ENCODE data around the gene CXorf38.
"Not testable (repeated sequence)": the region's sequence is repeated elsewhere in the genome, so short reads cannot be mapped to it uniquely, and the experiment has no call there.

CXorf38 gene

DNA sequence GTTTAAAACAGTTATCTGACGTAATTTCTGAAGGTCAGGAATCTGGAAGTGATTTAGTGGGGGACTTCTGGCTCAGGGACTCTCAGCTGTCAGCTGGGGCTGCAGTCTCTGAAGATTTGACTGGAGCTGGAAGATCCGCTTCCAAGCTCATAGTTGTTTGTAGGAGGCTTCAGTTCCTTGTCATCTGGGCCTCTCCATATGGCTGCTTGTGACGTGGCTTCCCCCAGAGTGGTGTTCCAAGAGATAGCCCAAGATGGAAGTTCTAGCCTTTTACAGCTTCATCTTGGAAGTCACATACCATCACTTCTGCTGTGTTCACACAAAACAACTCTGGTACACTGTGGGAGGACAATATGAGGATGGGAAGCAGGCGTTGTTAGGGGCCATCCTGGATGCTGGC lies 22.1 kb downstream of the CXorf38 start:
- no peak for DNase-seq

DNA sequence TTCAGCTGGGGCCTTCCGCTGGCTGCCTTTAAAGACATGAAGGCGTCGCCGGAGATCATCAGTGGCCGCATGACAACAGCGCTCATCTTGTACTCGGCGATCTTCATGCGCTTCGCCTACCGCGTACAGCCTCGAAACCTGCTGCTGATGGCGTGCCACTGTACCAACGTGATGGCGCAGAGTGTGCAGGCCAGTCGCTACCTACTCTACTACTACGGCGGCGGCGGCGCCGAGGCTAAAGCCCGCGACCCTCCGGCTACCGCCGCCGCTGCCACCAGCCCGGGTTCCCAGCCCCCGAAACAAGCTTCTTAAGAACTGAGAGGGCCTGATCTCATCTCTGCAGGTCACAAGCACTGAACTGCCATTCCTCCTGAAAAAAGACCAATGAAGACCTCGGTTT lies 23.7 kb downstream of the CXorf38 start:
- no peak for DNase-seq

DNA sequence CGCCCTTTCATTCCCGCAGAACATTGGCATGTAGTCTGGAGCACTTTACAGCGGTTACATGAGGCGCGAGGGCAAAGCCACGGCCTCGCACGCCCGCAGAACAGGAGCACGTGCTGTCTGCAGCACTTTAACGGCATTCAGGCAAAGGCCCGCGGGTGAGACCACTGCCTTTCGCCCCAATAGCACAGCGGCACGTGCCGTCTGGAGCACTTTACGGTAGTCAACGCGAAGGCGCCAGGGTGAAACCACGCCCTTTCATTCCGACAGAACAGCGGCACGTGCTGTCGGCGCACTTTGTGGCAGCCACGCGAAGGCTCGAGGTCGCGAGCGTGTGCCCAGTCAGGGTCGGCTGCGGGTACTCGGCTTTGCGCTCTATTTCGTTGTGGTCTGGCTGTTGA lies 24.2 kb downstream of the CXorf38 start, which contains the start of gene MPC1L:
Gene MPC1L, plus strand, starts transcription at position 290 of the 398 bp plus-strand sequence. CDS start 138 bp downstream, outside the sequence.
- no peak for DNase-seq

DNA sequence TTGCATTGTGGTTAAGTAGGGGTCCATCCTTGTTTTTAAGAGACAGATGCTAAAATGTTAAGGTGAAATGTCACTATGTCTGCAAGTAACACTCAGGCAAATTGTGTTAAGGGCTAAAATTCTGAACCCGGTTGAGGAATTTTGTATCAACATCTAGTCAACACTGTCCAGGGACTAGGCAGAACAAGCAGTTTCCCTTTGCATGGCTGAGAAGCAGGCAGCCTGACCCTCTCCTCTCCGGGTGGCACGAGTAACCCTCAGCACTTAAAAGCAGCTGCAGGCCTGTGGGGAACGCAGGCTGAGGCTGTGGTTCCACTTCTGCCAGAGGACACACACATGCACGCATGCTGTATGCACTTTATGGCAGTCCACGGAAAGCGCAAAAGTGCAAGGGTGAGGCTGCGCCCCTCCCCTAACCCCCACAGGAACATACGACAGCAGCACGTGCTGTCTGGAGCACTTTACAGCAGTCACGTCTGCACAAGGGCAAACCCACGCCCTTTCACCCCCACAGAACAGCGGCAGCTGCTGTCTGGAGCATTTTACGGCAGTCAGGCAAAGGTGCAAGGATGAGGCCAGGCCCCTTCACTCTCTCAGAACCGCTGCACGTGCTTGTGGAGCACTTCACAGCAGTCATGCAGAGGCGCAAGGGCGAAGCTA lies 24.8 kb downstream of the CXorf38 start:
- no peak for DNase-seq

DNA sequence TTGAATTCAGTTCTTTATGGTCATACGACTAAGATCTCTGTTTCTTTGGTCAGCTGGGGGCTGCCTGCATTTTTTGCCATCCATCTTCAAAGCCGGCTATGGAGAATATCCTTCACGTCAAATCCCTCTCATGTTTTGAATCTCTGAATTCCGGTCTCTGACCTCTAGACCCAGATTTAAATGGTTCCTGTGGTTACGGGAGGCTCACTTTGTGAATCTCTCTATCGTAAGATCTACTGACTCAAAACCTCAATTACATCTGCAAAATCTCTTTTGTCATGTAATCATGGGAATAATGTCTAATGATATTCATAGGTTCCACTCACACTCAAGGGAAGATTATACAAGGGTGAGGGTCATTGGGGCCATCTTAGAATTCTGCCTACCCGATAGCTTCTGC lies 29.8 kb downstream of the CXorf38 start:
- no peak for DNase-seq

DNA sequence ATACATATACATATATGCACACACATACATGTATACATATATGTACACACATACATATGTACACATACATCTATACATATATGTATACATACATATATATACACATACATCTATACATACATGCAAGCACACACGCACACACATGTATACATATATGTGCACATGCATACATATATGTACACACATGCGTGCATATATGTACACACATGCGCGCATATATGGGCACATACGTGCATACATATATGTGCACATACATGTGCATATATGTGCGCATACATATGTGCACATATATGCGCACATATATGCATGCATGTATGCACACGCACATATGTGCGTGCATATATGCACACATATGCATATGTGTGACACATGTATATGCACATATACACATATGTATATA lies 31.4 kb downstream of the CXorf38 start:
- DNase-seq: no peak

DNA sequence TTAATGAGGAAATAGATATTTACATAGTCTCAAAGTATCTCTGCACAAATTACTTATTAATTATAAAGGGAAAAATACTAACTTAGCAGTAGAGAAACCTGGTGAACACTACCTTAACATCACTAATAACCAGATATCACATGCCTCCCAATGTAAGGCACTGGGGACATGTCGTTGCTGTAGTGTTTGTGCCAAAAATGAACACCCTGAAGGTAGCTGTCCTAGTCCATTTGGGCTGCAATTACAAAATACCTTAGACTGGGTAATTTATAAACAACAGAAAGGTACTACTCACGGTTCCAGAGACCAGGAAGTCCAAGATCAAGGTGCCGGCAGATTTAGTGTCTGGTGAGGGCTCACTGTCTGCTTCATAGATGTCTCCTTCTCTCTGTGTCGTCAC lies 34.9 kb downstream of the CXorf38 start:
- DNase-seq: no peak

DNA sequence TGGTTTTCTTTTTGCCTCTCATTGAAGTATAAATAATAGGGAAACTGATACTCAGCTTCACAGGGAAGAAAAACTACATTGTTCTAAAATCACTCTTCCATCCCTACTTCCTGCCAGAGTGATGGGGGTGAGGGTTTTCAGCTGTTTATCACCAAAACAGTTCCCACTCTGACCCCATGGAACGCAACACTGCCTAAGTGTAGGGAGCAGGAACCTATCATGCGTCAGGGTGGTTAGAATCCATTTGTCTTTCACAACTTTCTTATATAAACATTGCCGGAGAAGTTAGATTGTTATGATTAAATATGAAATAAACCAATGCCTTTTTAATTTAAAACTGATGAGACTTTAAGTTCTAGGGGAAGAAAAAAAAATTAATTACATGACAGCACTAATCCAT lies 40.0 kb downstream of the CXorf38 start:
- no peak for DNase-seq

DNA sequence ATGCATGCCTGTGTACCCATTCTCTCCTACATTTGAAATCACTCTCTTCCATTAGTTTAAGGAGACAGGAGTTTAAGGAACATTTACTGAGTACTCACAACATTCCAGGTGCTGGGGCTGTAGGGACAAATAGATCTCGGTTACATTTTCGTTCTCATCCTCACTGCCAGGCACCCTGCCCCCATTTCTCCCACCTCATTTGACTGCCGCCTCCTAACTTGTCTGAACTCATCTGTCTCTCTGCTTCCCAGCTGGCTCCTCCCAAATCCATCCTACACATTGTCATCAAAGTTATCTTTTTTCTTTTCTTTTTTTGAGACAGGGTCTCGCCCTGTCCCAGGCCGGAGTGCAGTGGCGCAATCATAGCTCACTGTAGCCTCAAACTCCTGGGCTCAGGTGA lies 43.9 kb downstream of the CXorf38 start:
- no peak for DNase-seq

DNA sequence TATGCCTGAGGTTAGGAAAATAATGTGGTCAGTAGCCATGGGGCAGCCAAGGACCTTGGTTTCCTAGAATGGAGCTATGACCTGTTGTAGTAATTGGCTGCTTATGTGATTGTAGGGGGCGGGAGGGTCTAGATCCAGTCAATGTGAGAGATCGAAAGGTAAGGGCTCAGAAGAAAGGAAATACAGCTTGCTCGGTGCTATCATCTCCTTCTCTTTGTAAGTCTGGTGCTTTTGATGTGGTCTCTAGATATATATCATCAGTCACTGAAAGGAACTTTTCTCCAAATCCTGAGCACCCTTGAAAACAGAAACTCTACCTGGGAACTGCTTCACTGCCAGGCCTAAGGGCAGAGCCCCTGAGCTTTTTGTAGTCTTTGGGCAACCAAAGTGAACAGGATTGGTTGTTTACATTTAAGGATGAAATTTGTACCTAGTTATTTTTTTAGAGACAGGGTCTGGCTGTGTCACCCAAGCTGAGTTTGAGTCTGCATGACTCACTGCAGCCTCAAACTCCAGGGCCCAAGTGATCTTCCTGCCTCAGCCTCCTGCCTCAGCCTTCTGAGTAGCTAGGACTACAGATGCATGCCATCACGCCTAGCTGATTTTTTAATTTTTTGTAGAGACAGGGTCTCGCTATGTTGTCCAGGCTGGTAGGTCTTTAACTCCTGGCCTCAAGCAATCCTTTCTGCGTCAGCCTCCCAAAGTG lies 57.6 kb downstream of the CXorf38 start:
- not testable (repeated sequence) for DNase-seq

DNA sequence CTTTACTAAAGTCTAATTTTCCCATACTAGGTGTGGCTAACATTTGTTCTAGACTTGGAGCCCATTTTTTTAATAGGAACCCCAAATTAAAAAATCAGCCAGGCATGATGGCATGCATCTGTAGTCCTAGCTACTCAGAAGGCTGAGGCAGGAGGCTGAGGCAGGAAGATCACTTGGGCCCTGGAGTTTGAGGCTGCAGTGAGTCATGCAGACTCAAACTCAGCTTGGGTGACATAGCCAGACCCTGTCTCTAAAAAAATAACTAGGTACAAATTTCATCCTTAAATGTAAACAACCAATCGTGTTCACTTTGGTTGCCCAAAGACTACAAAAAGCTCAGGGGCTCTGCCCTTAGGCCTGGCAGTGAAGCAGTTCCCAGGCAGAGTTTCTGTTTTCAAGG lies 59.7 kb downstream of the CXorf38 start:
- DNase-seq: not testable (repeated sequence)

DNA sequence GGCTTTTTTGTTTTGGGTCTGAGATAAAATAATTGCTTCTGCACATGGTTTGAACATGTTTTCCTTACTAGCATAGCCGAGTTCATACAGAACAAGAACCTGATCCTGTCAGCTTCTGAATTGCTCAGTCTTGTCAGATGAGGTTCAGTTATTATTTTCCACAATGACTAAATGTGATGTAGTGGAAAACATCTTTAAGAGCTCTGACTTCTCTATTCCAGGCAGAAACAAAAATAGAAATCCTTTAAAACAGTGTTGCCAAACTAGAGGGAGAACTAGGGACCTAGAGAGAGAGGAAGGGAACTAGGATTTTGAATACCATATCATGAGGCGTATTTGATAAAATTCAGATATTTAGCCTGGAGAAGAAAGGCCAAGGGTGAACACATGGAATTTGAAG lies 64.5 kb downstream of the CXorf38 start:
- no peak for DNase-seq

DNA sequence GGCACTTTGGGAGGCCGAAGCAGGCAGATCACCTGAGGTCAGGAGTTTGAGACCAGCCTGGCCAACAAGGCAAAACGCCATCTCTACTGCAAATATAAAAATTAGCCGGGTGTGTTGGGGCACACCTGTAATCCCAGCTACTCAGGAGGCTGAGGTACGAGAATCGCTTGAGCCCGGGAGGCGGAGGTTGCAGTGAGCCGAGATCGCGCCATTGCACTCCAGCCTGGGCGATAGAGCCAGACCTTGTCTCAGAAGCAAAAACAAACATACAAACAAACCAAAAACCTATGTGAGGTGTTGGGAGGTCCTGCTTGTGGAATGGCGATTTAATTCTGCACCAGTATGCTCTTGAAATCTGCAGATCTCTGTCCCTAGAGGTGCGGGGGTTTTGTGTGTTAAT lies 65.2 kb downstream of the CXorf38 start:
- DNase-seq: not testable (repeated sequence)

DNA sequence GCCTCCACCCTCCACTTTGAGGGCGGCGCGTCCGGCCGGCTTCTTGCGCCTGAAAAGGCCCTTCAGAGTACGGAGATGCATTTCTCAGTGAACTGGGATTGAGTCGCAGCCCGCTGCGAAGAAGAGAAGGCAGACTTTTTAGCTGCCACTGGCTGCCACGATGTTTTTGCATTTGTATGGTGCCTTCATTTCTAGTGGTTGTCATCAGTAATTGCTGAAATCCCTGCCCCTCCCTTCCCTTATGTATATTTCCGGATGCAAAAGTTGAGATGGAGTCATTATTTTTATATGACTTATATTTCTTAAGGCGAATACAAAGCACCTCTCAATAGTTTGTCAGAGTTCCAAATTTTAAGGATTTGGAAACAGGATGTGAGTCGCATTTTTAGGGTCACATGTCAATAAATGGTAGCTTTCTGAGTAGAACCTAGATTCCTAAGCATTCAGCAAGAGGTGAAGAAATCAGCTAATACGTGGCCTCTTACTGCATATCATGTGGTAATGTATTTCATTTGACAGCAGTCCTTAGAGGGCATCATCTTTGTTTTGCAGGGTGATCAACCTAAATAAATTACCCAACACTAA lies 65.9 kb downstream of the CXorf38 start:
- DNase-seq: no peak

DNA sequence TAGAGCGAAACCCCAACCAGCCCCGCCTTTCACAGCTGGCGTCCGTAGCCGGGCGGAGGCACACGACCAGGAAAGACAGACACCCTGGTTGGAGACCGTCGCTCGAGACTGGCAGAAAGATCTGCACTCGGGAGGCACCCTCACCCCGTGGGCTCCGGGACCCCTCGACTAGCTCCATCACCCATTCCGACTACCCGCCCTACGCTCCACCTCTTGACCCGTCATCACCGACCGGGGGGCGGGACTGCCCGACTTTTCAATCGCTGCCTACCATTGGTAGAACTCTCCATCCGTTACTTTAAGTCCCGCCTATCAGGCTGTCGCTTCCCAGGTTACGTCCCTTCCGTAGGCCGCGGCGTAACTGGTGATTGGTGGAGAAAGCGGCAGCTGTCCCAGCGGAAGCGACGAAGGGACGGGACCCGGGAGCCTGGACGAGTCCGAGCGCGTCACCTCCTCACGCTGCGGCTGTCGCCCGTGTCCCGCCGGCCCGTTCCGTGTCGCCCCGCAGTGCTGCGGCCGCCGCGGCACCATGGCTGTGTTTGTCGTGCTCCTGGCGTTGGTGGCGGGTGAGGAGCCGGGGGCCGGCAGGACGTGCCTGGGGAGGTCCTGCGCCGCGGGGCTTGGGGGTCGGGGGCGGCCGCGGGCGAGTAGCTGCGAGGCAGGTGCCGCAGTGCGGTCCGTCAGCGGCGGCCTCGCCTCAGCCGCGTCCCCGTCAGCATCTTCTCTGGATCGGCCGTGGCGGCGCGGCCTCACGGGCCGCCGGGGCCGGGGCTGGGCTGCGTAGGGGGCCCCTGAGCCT lies 66.6 kb downstream of the CXorf38 start, which contains the start of gene ATP6AP2:
Gene ATP6AP2, plus strand, starts transcription at position 434 of the 799 bp plus-strand sequence. Its CDS starts 96 bp downstream, at position 530.
- peak; percentile 82 for DNase-seq

DNA sequence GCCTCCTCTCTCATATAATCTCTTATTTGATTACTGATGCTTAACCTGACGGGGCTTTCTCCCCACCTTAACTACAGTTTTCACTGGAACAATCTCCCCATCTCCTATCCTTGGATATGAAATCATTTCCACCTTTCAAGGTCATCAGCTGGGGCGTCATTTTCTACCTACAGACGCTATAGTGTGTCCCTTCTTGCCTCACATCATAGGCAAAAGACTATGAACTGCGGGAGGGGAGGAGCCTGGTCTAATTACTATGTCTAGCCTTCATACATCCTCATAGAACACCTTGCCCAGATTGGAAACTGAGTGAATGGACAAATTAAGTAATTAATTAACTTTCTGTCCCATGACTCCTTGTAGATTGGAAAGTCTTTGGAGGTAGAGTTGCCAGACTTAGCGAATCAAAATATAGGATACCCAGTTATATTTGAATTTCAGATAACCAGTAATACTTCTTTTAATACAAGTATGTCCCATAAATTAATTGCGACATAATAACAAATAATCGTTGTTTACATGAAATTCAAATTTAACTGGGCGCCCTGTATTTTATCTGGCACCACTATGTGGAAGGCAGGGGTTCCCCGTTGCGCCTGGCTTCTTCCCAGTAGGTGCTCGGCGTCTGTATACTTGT lies 67.3 kb downstream of the CXorf38 start:
- DNase-seq: no peak

DNA sequence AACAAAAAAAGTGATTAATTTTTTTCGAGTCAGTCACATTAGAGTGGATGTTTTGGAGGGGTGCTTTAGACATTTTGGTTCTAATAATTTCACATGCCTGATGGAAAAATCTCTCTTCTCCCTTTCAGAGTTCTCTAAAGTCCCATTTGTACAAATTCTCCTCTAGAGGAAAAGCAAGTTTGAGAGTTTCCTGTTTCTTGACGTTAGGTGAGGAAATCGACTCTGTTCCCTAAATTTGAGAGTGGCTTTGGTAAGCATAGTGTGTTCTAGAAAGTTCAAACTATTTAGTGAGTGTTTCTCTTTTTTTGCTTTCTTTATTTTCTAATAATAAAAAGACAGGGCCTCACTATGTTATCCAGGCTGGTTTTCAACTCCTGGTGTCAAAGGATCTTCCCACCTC lies 68.2 kb downstream of the CXorf38 start:
- DNase-seq: no peak

DNA sequence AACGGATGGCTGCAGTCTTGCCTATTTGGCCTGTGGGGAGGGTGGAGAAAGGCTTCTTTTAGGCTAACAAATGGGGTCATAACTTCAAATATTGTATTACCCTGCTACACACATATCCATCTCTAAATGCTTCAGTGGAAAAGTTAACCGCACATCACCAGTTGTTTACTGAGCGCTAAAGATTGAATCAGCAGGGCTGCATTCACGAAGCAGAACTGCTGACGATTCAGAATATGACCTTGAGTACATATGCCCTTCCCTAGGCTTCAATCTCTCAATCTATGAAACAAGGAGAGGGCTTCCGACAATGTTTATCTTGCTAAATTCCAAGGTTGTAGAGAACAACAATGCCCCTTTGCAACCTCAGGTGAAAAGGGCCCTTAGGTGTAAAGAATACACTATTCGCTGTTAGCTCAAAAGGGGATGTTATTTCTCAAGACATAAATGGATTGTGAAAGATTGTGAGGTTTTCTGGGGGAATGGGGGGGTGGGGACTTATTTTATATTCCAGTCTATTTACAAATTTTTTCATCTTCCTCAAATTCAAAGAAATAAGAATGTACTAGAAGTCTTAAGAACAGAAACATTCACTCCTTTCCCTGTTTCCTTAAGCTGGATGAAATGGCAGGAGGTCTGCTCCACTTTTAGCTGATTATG lies 69.2 kb downstream of the CXorf38 start:
- no peak for DNase-seq
